ENCODE data around the gene SLC27A2. TPM values are rescaled to one million over a fixed set of nuclear protein-coding genes. Genes with fewer than 3 reads are reported as not detected.

Gene SLC27A2
- total and polyA plus RNA-seq, 2 donors (not counting 1 experiment from before 2014, with no cell fraction given) = 0.39 to 0.49 TPM

DNA sequence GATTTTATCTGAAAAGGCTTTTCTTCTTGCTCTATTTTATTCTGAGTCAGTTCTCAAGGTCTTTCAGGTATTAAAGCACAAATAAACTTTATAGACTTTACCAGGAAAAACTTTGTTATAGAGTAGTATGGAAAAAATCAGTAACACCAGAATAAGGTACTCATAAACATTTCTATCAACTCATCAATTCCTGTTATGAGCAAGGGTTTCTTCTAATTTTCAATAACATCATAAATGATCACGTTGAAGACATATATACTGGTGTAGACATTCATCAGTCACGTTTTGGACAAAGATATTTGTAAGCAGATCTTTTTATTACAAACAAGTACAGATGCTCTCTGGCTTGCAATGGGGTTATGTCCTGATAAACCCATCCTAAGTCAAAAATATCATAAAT, 93.1 kb downstream of the SLC27A2 start:
- Histone ChIP-seq H3K36me3 (replicated peaks in 1 of 2; ENCODE audit: control extremely low read depth in 1 of 2, control insufficient read depth in 1 of 2, extremely low read depth in 1 of 2, insufficient read depth in 2 of 2, low read length in 1 of 2) (peaks cover 3 to 5% of the 10 kb centered on the region in 2 experiments), H3K9me3 (ENCODE audit: control extremely low read depth in 1 of 3, control insufficient read depth in 2 of 3, insufficient read depth in 1 of 3, low read length in 2 of 3) (no peaks in the 10 kb centered on the region), H3K4me1 (ENCODE audit: control insufficient read depth in 2 of 2, insufficient read depth in 2 of 2, low read length in 2 of 2) (no peaks in the 10 kb centered on the region), H3K9ac (ENCODE audit: low read length) (no peak overlapping the region), H3K27me3 (replicated peaks in 1 of 4; ENCODE audit: control extremely low read depth in 1 of 4, control insufficient read depth in 3 of 4, insufficient read depth in 4 of 4, low read length in 3 of 4) (no peaks in the 10 kb centered on the region), H3K27ac (ENCODE audit: low read length in 2 of 2) (no peak overlapping the region), H3K4me2 (replicated peaks; ENCODE audit: low read depth, low read length, poor library complexity, severe bottlenecking) (no peak overlapping the region), H2AFZ (ENCODE audit: insufficient read depth, low read depth, low read length, poor library complexity, severe bottlenecking) (no peak overlapping the region), H3K4me3 (ENCODE audit: control extremely low read depth in 1 of 5, extremely low read depth in 1 of 5, insufficient read depth in 1 of 5, low read depth in 2 of 5, low read length in 4 of 5) (no peak overlapping the region), H3K79me2 (ENCODE audit: control insufficient read depth, insufficient read depth, low read length) (no peaks in the 10 kb centered on the region), H4K20me1 (ENCODE audit: control insufficient read depth, insufficient read depth, low read length, poor library complexity, severe bottlenecking) (no peaks in the 10 kb centered on the region)
- no peak overlapping the region for H3K27ac Mint-ChIP-seq
- ATAC-seq (ENCODE audit: low read depth) = no peak
- H3K27me3 Mint-ChIP-seq = no peaks in the 10 kb centered on the region
- no peaks in the 10 kb centered on the region for H3K9me3 Mint-ChIP-seq (ENCODE audit: insufficient read depth)
- ChIA-PET POLR2A (no interaction called here), CTCF (no interaction called here)
- intact Hi-C loops (cut with micrococcal nuclease) = no loop called here
- no CpG with 5 or more reads among the region's 2 CpGs for WGBS (ENCODE audit: insufficient coverage)
- DNase-seq = no peak
- no peaks in the 10 kb centered on the region for H3K4me1 Mint-ChIP-seq
- TF ChIP-seq EZH2 (IDR thresholded peaks at IDR 0.05; ENCODE audit: borderline replicate concordance, insufficient read depth, low read depth, low read length, poor library complexity, severe bottlenecking) = no peak
- TF ChIP-seq, protein P1, sequence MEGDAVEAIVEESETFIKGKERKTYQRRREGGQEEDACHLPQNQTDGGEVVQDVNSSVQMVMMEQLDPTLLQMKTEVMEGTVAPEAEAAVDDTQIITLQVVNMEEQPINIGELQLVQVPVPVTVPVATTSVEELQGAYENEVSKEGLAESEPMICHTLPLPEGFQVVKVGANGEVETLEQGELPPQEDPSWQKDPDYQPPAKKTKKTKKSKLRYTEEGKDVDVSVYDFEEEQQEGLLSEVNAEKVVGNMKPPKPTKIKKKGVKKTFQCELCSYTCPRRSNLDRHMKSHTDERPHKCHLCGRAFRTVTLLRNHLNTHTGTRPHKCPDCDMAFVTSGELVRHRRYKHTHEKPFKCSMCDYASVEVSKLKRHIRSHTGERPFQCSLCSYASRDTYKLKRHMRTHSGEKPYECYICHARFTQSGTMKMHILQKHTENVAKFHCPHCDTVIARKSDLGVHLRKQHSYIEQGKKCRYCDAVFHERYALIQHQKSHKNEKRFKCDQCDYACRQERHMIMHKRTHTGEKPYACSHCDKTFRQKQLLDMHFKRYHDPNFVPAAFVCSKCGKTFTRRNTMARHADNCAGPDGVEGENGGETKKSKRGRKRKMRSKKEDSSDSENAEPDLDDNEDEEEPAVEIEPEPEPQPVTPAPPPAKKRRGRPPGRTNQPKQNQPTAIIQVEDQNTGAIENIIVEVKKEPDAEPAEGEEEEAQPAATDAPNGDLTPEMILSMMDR (IDR thresholded peaks at IDR 0.05) = no peak
- no peak overlapping the region for H3K4me3 Mint-ChIP-seq

DNA sequence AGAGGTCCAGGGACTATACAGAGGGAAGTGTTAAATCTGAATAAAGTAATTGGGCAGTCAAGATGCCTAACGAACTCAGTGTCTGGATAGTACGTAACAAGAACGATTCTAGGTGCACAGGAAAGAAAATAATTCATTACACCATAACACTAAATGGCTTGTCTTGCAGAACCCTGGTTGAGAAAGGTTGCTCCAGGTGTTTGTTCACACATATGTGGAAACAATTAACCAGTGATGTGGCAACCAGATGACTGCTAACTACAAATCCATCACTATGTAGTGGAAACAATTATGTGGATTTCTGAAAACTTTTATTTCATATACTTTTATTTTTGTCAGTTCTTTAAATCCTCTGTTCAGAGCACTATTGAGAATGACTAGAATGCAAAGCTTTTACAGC, 93.9 kb downstream of the SLC27A2 start:
- ChIA-PET CTCF (no interaction called here), POLR2A (no interaction called here)
- TF ChIP-seq, protein P1 (IDR thresholded peaks at IDR 0.05) = no peak
- no peak for TF ChIP-seq EZH2 (IDR thresholded peaks at IDR 0.05; ENCODE audit: borderline replicate concordance, insufficient read depth, low read depth, low read length, poor library complexity, severe bottlenecking)
- Mint-ChIP-seq H3K27ac (no peak overlapping the region), H3K4me1 (no peaks in the 10 kb centered on the region), H3K4me3 (no peak overlapping the region), H3K9me3 (ENCODE audit: insufficient read depth) (no peaks in the 10 kb centered on the region), H3K27me3 (no peaks in the 10 kb centered on the region)
- DNase-seq = no peak
- H3K79me2 ChIP-seq (ENCODE audit: control insufficient read depth, insufficient read depth, low read length) = no peaks in the 10 kb centered on the region
- H3K36me3 ChIP-seq (replicated peaks in 1 of 2; ENCODE audit: control extremely low read depth in 1 of 2, control insufficient read depth in 1 of 2, extremely low read depth in 1 of 2, insufficient read depth in 2 of 2, low read length in 1 of 2) = peaks cover 4 to 8% of the 10 kb centered on the region in 2 experiments
- intact Hi-C loops (cut with micrococcal nuclease) = no loop called here
- no peak overlapping the region for H3K4me2 ChIP-seq (replicated peaks; ENCODE audit: low read depth, low read length, poor library complexity, severe bottlenecking)
- H3K9ac ChIP-seq (ENCODE audit: low read length) = no peak overlapping the region
- WGBS (ENCODE audit: insufficient coverage) = no CpG with 5 or more reads among the region's 3 CpGs
- H4K20me1 ChIP-seq (ENCODE audit: control insufficient read depth, insufficient read depth, low read length, poor library complexity, severe bottlenecking) = no peaks in the 10 kb centered on the region
- no peak overlapping the region for H3K27ac ChIP-seq (ENCODE audit: low read length in 2 of 2)
- no peak overlapping the region for H3K4me3 ChIP-seq (ENCODE audit: control extremely low read depth in 1 of 5, extremely low read depth in 1 of 5, insufficient read depth in 1 of 5, low read depth in 2 of 5, low read length in 4 of 5)
- H3K9me3 ChIP-seq (ENCODE audit: control extremely low read depth in 1 of 3, control insufficient read depth in 2 of 3, insufficient read depth in 1 of 3, low read length in 2 of 3) = no peaks in the 10 kb centered on the region
- H2AFZ ChIP-seq (ENCODE audit: insufficient read depth, low read depth, low read length, poor library complexity, severe bottlenecking) = no peak overlapping the region
- no peaks in the 10 kb centered on the region for H3K4me1 ChIP-seq (ENCODE audit: control insufficient read depth in 2 of 2, insufficient read depth in 2 of 2, low read length in 2 of 2)
- ATAC-seq (ENCODE audit: low read depth) = no peak
- no peaks in the 10 kb centered on the region for H3K27me3 ChIP-seq (replicated peaks in 1 of 4; ENCODE audit: control extremely low read depth in 1 of 4, control insufficient read depth in 3 of 4, insufficient read depth in 4 of 4, low read length in 3 of 4)

Measured in B cell (primary cell).